Naive B cell (primary cell): Measurements from ENCODE around the gene SNX3. TPM values are rescaled to one million over a fixed set of nuclear protein-coding genes. Genes with fewer than 3 reads are reported as not detected.

Experiments used
- ATAC-seq, 2 donors: fragments of 150-1000 bp; cut with Tn5 transposase; 2 replicates each; pipeline ENCODE4 v1.10.0; 2021; ENCODE audit warnings: low read depth in 2 of 2, mild to moderate bottlenecking in 2 of 2, moderate library complexity in 2 of 2
- DNase-seq: peaks from one replicate; pipeline ENCODE4 v3.0.0; 2022
- H3K27ac Mint-ChIP-seq, 6 donors: one replicate each; pipeline ENCODE4 v1.8.0; 2020 to 2022; ENCODE audit warnings: mild to moderate bottlenecking in 6 of 6, mixed read lengths in 6 of 6, moderate library complexity in 5 of 6, inconsistent platforms in 2 of 6
- H3K27me3 Mint-ChIP-seq, 3 donors: one replicate each; pipeline ENCODE4 v1.8.0; 2021 to 2022; ENCODE audit warnings: mixed read lengths in 3 of 3, mild to moderate bottlenecking in 1 of 3
- H3K36me3 Mint-ChIP-seq, 2 donors: one replicate each; pipeline ENCODE4 v1.8.0; 2020 to 2022; ENCODE audit warnings: mixed read lengths in 2 of 2, inconsistent platforms in 1 of 2, mild to moderate bottlenecking in 1 of 2
- H3K4me1 Mint-ChIP-seq, 3 donors: one replicate each; pipeline ENCODE4 v1.8.0; 2020 to 2022; ENCODE audit warnings: mixed read lengths in 3 of 3, inconsistent platforms in 1 of 3, mild to moderate bottlenecking in 1 of 3, moderate library complexity in 1 of 3
- H3K4me3 Mint-ChIP-seq, 8 donors: one replicate each; pipeline ENCODE4 v1.8.0; 2020 to 2022; ENCODE audit warnings: mild to moderate bottlenecking in 8 of 8, mixed read lengths in 8 of 8, moderate library complexity in 8 of 8, inconsistent platforms in 2 of 8
- H3K9me3 Mint-ChIP-seq, 7 donors: one replicate each; pipeline ENCODE4 v1.8.0; 2020 to 2022; ENCODE audit warnings: mixed read lengths in 7 of 7, mild to moderate bottlenecking in 5 of 7, inconsistent platforms in 2 of 7, moderate library complexity in 1 of 7
- polyA plus RNA-seq, 6 donors: library from polyadenylated mRNA; unstranded; fragments of 300-500 nt; fragmentation: Illumina TruSeq; gene quantifications; one replicate each; pipeline ENCODE4 v1.2.3, GENCODE V29; 2021; ENCODE audit warnings: low read depth in 6 of 6

The SNX3 gene
- polyA plus RNA-seq, 6 donors from 2014 or later = 601 to 963 (median 659) TPM

DNA sequence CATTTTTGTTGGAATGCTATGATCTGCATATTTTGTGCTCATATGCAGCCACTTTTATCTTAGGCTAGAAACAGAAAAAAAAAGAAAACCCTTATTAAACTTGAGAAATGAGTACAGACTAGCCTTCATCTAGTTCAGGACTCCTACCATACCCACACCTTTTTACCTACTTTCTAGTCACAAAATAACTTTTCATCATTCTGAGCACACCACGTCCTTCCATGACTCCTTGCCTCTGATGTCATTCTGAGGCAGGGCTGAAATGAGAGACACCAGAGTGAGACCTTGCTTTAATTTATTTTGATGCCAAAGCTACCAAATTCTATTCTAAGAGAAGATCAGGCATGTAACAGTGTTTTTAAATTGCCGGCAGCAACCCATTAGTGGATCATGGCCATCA lies 38.8 kb downstream of the SNX3 start:
- H3K27ac Mint-ChIP-seq = peak overlapping the region in 4 of 6 donors; percentile 6 to 87 (median 45)
- no peak overlapping the region for H3K4me3 Mint-ChIP-seq

DNA sequence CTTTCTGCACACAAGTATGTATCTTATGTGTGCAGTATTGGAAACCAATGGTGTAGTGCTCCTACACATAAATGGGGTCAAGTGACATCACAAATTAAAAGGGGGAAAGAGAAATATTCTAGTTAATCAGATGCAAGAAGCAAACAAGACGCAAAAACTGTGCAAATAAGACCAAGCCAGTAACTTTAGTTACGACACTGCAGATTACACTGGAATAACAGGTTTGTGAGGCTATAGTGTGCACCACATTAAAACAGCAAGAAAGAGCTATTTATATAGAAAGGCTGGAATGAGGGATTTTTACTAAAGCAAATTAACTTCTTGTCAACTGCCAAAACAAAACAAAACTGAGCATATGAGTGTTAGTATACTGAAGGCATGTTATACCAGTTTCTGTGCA lies 49.2 kb downstream of the SNX3 start:
- Mint-ChIP-seq H3K27ac (no peak overlapping the region), H3K27me3 (no peaks in the 10 kb centered on the region), H3K36me3 (peaks cover 13 to 32% of the 10 kb centered on the region in 2 donors), H3K4me3 (no peak overlapping the region), H3K9me3 (no peaks in the 10 kb centered on the region), H3K4me1 (peaks cover 0 to 10% (median 6%) of the 10 kb centered on the region in 3 donors)
- ATAC-seq (no peak), DNase-seq (no peak)

More for the DNA sequence above, 38.8 kb downstream of the SNX3 start:
- Mint-ChIP-seq H3K9me3 (no peaks in the 10 kb centered on the region), H3K27me3 (no peaks in the 10 kb centered on the region), H3K36me3 (peaks cover 16 to 18% of the 10 kb centered on the region in 2 donors), H3K4me1 (peaks cover 7 to 18% (median 12%) of the 10 kb centered on the region in 3 donors)
- DNase-seq (no peak), ATAC-seq (no peak)

DNA sequence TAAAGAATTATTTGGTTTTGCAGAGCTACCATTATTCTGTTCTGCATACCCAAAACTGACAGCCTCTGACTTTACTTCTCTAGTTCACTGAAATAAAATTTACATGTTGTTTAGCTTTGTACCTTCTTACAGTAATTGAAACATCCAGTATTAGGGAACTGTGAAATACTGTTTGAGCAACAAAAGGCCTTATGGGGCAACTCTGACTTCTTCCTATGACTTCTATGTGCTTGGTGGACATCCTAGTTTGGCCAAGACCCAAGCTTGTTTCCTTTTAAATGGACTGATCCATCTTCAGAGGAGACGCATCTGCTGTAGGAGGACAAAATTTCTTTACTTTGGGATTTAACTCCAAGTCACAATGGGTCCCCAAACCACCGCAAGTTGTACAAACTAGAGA lies 50.3 kb downstream of the SNX3 start:
- no peaks in the 10 kb centered on the region for H3K9me3 Mint-ChIP-seq
- H3K4me3 Mint-ChIP-seq = no peak overlapping the region
- peaks cover 0 to 10% (median 10%) of the 10 kb centered on the region in 3 donors for H3K4me1 Mint-ChIP-seq
- DNase-seq = no peak
- peak overlapping the region in 1 of 6 donors; percentile 49 for H3K27ac Mint-ChIP-seq
- H3K27me3 Mint-ChIP-seq = no peaks in the 10 kb centered on the region
- H3K36me3 Mint-ChIP-seq = peaks cover 17 to 32% of the 10 kb centered on the region in 2 donors
- ATAC-seq = no peak

DNA sequence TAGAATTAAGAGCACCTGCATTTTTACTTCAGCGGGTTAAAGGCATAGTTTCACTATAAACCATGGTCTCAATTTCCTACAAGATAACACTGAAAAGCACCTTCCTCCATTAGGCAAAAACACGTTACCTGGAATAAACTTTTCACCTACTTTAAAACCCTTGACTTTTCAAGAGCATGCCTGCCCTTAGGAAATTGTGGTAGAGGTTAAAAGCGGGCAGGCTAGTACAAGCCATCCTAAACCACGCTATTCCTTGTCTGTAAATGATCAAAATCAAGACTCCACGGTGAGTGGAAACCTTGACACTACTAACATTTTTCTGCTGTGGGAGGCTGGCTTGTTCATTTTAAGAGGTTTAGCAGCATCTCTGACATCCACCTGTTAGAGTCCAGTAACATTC lies 51.1 kb downstream of the SNX3 start:
- Mint-ChIP-seq H3K4me3 (no peak overlapping the region), H3K36me3 (peaks cover 14 to 23% of the 10 kb centered on the region in 2 donors), H3K27ac (peak overlapping the region in 1 of 6 donors; percentile 56), H3K27me3 (no peaks in the 10 kb centered on the region), H3K4me1 (peaks cover 0 to 7% (median 6%) of the 10 kb centered on the region in 3 donors), H3K9me3 (no peaks in the 10 kb centered on the region)
- DNase-seq = no peak
- no peak for ATAC-seq

DNA sequence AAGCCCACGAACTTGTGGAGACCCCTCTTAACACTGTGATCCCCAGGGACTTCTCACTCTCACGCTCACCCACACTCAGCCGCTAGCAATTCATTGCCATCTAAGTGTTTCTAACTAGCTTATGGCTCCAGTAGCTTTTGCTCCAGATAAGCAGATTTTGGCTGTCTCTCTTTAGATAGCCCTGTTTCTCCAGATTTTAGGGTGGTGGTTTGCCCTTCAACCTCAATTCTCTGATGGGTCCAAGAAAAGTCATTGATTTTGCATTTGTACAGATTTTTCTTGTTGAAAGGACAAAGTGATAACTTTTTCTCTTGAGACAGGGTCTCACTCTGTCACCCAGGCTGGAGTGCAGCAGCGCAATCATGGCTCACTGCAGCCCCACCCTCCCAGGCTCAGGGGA lies 53.8 kb downstream of the SNX3 start:
- Mint-ChIP-seq H3K4me1 (peaks cover 0 to 12% (median 6%) of the 10 kb centered on the region in 3 donors), H3K27ac (peak overlapping the region in 2 of 6 donors; percentile 16 to 41), H3K9me3 (no peaks in the 10 kb centered on the region), H3K36me3 (peaks cover 10 to 19% of the 10 kb centered on the region in 2 donors), H3K4me3 (no peak overlapping the region), H3K27me3 (no peaks in the 10 kb centered on the region)
- no peak for DNase-seq
- no peak for ATAC-seq

DNA sequence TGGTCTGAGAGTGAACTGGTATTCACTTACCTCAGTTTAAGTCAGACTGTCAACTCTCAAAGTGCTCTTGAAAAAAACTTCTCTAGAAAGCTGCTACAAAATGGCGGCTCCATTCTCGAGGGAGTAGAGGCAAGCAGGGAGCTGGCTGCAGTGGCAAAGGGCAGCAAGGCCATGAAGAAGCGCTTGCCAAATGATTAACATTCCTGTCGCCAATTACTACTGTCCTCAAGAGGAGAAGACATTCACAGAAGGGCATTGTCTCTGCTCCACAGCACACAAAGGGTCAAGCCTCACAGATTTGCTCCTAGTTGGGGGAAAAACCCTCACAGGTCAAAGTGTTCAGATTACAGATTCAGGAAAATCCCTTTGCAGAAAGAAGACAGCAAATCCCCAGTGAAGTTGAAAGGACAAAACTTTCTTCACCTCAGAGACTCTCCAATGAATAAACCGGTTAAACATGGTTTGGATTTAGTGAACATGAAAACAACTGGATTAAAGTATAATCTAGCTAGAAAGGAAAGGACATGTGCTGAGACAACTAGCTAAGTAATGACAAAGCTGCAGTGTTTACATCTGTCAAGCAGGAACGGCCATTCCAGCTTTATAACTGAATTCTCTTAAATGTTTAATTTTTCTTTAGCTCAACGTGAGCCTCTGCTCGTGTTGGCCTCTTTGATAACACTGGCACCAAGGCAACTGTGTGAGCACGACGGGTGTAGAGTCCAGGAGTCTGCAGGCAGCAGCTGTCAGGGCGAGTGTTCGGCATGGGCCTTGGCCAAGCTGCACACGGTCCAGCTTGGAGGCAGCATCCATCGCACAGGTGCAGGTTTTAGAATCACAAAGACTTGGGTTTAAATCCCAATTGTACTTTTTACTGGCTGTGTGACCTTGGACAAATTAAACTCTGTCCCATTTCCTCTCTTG lies 57.4 kb downstream of the SNX3 start:
- H3K4me1 Mint-ChIP-seq = peaks cover 0 to 12% (median 2%) of the 10 kb centered on the region in 3 donors
- H3K27ac Mint-ChIP-seq = peak overlapping the region in 2 of 6 donors; percentile 64 to 70
- peak in 1 of 2 donors; percentile 40 for ATAC-seq
- H3K9me3 Mint-ChIP-seq = no peaks in the 10 kb centered on the region
- no peaks in the 10 kb centered on the region for H3K27me3 Mint-ChIP-seq
- peaks cover 8 to 10% of the 10 kb centered on the region in 2 donors for H3K36me3 Mint-ChIP-seq
- DNase-seq = no peak
- no peak overlapping the region for H3K4me3 Mint-ChIP-seq

DNA sequence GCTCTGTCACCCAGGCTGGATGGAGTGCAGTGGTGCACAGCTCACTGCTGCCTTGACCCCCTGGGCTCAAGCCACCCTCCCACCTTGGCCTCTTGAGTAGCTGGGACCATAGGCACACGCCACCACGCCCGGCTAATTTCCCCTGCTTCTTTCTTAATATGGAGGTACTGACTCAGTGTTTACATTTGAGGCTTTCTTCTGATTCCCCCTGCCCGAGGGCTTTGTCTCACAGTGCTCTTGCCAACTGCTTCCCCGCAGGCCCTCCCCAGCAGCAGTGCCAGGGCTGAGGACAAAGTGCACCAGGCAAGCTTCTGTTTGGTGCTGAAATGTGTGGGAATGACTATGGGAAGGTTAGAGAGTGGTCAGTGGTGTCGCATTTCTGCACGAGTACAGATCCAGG lies 60.2 kb downstream of the SNX3 start:
- H3K36me3 Mint-ChIP-seq = no peaks in the 10 kb centered on the region
- no peaks in the 10 kb centered on the region for H3K9me3 Mint-ChIP-seq
- no peak overlapping the region for H3K4me3 Mint-ChIP-seq
- no peaks in the 10 kb centered on the region for H3K27me3 Mint-ChIP-seq
- DNase-seq = no peak
- ATAC-seq = no peak
- H3K27ac Mint-ChIP-seq = no peak overlapping the region
- H3K4me1 Mint-ChIP-seq = peaks cover 0 to 8% (median 0%) of the 10 kb centered on the region in 3 donors

DNA sequence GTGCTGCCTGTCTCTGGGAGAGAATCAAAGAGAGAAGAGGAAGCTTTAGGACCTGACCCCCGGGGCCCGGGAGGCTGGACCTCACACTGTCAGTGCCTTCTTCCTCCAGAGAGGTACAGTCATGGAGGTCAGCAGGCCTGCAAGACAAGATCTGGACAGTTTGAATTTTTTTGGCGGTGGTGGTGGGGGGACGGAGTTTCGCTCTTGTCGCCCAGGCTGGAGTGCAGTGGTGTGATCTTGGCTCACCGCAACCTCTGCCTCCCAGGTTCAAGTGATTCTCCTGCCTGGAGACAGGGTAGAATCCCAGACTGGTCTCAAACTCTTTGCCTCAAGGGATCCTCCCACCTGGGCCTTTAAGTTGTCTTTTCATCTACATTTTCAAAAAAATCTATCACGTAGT lies 60.7 kb downstream of the SNX3 start:
- Mint-ChIP-seq H3K4me1 (peaks cover 0 to 8% (median 0%) of the 10 kb centered on the region in 3 donors), H3K9me3 (no peaks in the 10 kb centered on the region), H3K4me3 (no peak overlapping the region), H3K27me3 (no peaks in the 10 kb centered on the region), H3K27ac (no peak overlapping the region), H3K36me3 (no peaks in the 10 kb centered on the region)
- DNase-seq (no peak), ATAC-seq (no peak)

DNA sequence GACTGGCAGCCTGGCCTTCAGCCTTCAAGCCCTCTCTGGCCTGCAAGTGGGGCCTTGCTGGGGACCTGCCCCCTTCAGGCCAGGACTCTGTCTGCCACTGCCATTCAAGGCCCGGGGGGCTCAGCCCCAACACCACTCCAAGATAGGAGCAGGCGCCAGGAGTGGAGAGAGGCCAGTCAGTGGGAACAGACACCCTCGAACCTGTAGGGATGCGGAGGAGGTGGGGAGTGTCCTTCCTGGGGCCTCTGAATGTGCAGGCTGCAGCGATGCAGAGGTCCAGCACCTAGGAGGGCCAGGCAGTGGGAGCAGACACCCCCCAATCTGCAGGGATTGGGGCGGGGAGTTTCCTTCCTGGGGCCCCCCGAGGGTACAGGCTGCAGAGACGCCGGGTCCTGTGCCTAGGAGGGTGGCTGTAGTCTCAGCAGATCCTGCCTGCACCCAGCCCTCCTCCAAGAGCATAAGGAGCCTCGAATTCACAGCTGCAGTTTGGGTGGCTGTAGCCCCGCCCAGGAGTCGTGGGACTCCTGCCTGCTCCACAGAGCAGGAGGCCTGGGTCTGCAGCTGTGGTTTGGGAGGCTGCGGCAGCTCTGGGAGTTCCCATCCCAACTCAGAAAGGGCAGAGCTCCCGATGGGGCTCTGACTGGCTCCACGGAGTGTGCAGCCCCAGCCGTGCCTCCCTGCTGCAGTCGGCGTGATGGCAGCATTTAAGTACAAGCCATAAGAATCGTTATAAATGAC lies 61.9 kb downstream of the SNX3 start:
- no peak overlapping the region for H3K4me3 Mint-ChIP-seq
- peaks cover 0 to 8% (median 0%) of the 10 kb centered on the region in 3 donors for H3K4me1 Mint-ChIP-seq
- peaks cover 0 to 12% (median 10%) of the 10 kb centered on the region in 3 donors for H3K27me3 Mint-ChIP-seq
- no peak overlapping the region for H3K27ac Mint-ChIP-seq
- ATAC-seq (no peak), DNase-seq (no peak)
- H3K9me3 Mint-ChIP-seq = no peaks in the 10 kb centered on the region
- peaks cover 0 to 2% of the 10 kb centered on the region in 2 donors for H3K36me3 Mint-ChIP-seq

DNA sequence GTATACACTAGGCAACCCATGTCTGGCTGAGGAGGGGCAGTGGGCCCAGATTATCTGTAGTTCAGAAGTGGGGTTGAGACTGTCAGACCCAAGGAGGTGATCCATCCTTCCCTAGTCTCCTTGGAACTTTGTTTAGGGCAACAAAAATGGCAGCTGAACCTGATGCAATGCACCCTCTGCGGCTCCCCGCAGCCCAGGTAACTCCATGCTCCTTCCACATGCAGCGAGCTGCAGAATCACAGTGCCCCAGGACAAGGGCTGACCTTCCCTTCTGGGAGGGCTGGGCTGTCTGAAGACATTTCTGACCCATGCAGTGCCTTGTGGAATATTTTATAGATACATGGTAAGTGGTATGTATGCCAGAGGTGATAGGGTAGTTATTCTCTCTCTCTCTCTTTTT lies 65.6 kb downstream of the SNX3 start:
- peak overlapping the region in 1 of 6 donors; percentile 33 for H3K27ac Mint-ChIP-seq
- ATAC-seq = no peak
- H3K4me1 Mint-ChIP-seq = no peaks in the 10 kb centered on the region
- H3K36me3 Mint-ChIP-seq = peaks cover 0 to 8% of the 10 kb centered on the region in 2 donors
- H3K4me3 Mint-ChIP-seq = no peak overlapping the region
- H3K27me3 Mint-ChIP-seq = peaks cover 16 to 24% (median 22%) of the 10 kb centered on the region in 3 donors
- DNase-seq = no peak
- H3K9me3 Mint-ChIP-seq = no peaks in the 10 kb centered on the region

DNA sequence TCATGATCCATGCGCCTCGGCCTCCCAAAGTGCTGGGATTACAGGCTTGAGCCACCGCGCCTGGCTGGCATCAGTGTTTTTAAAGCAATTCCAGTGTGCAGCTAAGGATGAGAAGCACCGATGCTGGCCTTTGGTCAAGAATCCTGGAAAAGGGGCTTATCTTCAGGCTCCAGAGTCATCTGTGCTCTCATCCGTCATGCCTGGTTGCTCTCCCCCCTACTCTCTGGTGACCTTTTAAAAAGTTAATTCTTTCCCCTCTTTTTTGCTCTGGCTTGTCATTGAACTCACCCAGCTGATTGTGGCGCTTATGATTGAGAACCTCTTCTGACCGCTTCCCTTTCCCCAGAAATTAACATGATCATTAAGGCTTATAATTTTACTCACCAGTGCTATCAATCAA lies 66.3 kb downstream of the SNX3 start:
- Mint-ChIP-seq H3K27ac (no peak overlapping the region), H3K9me3 (no peaks in the 10 kb centered on the region), H3K36me3 (peaks cover 0 to 8% of the 10 kb centered on the region in 2 donors), H3K4me1 (no peaks in the 10 kb centered on the region), H3K4me3 (no peak overlapping the region), H3K27me3 (peaks cover 17 to 29% (median 28%) of the 10 kb centered on the region in 3 donors)
- DNase-seq (no peak), ATAC-seq (no peak)

DNA sequence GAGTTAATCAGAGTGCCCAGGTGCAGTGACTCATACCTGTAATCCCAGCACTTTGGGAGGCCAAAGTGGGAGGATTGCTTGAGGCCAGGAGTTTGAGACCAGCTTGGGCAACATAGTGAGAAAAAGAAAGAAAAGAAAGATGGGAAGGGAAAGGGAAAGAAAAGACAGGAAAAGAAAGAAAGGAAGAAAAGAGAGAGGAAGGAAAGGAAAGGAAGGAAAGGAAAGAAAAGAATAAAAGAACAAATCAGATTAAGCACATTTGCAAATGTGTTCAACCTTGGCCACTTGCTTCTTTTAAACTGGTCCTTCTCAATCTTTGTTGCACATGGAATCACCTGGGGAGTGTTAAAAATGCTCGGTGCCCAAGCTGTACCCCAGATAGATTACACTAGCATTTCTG lies 67.0 kb downstream of the SNX3 start:
- H3K4me1 Mint-ChIP-seq = no peaks in the 10 kb centered on the region
- no peak for ATAC-seq
- H3K4me3 Mint-ChIP-seq = no peak overlapping the region
- H3K9me3 Mint-ChIP-seq = no peaks in the 10 kb centered on the region
- no peak overlapping the region for H3K27ac Mint-ChIP-seq
- DNase-seq = no peak
- peaks cover 23 to 35% (median 33%) of the 10 kb centered on the region in 3 donors for H3K27me3 Mint-ChIP-seq
- peaks cover 0 to 8% of the 10 kb centered on the region in 2 donors for H3K36me3 Mint-ChIP-seq

DNA sequence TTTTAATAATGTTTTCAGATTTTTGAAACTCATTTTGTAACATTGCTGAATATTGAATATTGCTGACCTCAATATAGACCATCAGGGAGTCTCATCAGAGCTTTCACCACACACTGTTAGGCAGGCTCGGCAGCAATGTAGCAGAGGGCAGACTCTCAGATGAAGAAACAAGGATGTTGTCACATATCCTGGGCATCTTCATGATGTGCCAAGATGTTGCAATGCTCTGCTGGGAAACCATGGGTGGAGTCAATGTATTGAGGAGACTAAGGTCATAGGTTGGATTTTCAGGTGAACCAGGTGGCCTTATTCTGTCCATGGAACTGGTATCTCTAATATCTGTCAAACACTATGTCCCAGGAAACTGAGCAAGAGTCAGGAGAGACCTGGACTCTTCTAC lies 67.7 kb downstream of the SNX3 start:
- Mint-ChIP-seq H3K36me3 (peaks cover 0 to 8% of the 10 kb centered on the region in 2 donors), H3K9me3 (no peaks in the 10 kb centered on the region), H3K4me3 (no peak overlapping the region), H3K4me1 (no peaks in the 10 kb centered on the region), H3K27ac (no peak overlapping the region), H3K27me3 (peaks cover 27 to 36% (median 35%) of the 10 kb centered on the region in 3 donors)
- DNase-seq (no peak), ATAC-seq (no peak)
